Stomach (tissue), 4 donors: ENCODE measurements around the gene NPR2.

ENCODE experiments used
- POLR2AphosphoS5 ChIP-seq, 3 donors: sonication (generic); formaldehyde crosslinking; IDR thresholded peaks; one replicate each; pipeline ENCODE4 v1.6.1; 2016; ENCODE audit warnings: antibody characterized with exemption in 3 of 3
- TF ChIP-seq, protein P1 (sequence below), 7 experiments: fragments of 450-650 bp in 4 of 7; fragments of 200-600 bp in 3 of 7; sonication (generic) in 3 of 7; IDR thresholded peaks; one replicate each; pipeline ENCODE4 v1.5.1; 2016 to 2019; ENCODE audit warnings: antibody characterized with exemption in 7 of 7, control low read depth in 2 of 7, mild to moderate bottlenecking in 1 of 7

DNA sequence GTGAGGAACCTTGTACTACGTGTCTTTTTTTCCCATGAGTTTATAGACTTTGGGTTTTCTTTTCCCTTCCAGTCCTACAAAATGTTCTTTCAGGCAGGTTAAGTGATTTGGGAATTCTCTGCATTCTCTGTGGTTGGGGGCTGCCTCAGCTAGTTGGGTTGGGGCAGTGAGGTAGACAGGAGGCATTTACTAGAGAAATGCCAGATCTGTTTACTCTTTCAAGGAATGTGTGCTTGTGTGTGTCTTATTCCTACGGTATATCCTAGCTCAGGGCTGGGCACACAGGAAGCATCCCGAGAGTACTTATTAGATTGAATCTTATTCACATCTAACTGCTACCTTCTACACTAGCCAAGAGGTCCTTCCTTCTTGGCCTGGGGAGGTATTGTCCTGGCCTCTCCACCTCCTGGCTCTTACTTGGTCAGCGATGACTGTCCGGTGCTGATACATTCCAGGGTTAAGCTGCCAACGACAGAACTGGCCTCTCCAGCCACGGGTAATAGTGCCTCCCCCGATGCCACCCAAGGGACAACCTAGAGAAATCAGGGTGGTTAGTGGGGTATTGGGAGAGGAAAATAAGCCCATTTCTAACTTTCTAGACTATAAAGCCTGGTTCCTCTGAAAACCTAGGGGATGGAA is 47.4 kb upstream of the NPR2 start:
- TF ChIP-seq, protein P1, sequence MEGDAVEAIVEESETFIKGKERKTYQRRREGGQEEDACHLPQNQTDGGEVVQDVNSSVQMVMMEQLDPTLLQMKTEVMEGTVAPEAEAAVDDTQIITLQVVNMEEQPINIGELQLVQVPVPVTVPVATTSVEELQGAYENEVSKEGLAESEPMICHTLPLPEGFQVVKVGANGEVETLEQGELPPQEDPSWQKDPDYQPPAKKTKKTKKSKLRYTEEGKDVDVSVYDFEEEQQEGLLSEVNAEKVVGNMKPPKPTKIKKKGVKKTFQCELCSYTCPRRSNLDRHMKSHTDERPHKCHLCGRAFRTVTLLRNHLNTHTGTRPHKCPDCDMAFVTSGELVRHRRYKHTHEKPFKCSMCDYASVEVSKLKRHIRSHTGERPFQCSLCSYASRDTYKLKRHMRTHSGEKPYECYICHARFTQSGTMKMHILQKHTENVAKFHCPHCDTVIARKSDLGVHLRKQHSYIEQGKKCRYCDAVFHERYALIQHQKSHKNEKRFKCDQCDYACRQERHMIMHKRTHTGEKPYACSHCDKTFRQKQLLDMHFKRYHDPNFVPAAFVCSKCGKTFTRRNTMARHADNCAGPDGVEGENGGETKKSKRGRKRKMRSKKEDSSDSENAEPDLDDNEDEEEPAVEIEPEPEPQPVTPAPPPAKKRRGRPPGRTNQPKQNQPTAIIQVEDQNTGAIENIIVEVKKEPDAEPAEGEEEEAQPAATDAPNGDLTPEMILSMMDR (IDR thresholded peaks at IDR 0.05), result no peak
- no peak for TF ChIP-seq POLR2AphosphoS5 (IDR thresholded peaks at IDR 0.05)
